ENCODE results near the gene NKAP. TPM values are rescaled to one million over a fixed set of nuclear protein-coding genes. Genes with fewer than 3 reads are reported as not detected.

Gene NKAP
- total RNA-seq, 1 experiment from 2014 or later: 4.2 TPM

Other genes with a start within 250 kb of the NKAP start
- gene SOWAHD, start 185.2 kb downstream of the NKAP start, total RNA-seq (2014; rRNA removed; shearing (Covaris generic)): 0.19 and 1.6 TPM in 2 replicates
- 2,665 and 4,330 TPM in 2 replicates for gene RPL39, start 152.1 kb downstream of the NKAP start, total RNA-seq (2014; rRNA removed; shearing (Covaris generic))
- gene UPF3B, start 90.8 kb downstream of the NKAP start, total RNA-seq (2014; rRNA removed; shearing (Covaris generic)): 3.4 and 6.2 TPM in 2 replicates
- gene RNF113A, start 72.0 kb downstream of the NKAP start, total RNA-seq (2014; rRNA removed; shearing (Covaris generic)): 14.8 and 15.8 TPM in 2 replicates
- 82.7 and 118 TPM in 2 replicates for gene NDUFA1, start 71.9 kb downstream of the NKAP start, total RNA-seq (2014; rRNA removed; shearing (Covaris generic))
- not detected in 2 replicates for gene AKAP14, start 47.9 kb downstream of the NKAP start, total RNA-seq (2014; rRNA removed; shearing (Covaris generic))
- not detected in 2 replicates for gene RHOXF2B, start 133.9 kb upstream of the NKAP start, total RNA-seq (2014; rRNA removed; shearing (Covaris generic))
- gene RHOXF1, start 172.2 kb upstream of the NKAP start, total RNA-seq (2014; rRNA removed; shearing (Covaris generic)): not detected in 2 replicates
- not detected in 2 replicates for gene RHOXF2, start 214.9 kb upstream of the NKAP start, total RNA-seq (2014; rRNA removed; shearing (Covaris generic))